Ishikawa (cell line): ENCODE data around the gene TVP23C.

ENCODE experiments used
- CEBPB ChIP-seq: IDR thresholded peaks from 2 replicates; pipeline ENCODE4 v1.6.1; 2012
- CREB1 ChIP-seq: IDR thresholded peaks from 2 replicates; pipeline ENCODE4 v1.6.1; 2012; ENCODE audit warnings: low read depth
- EGR1 ChIP-seq: IDR thresholded peaks from 2 replicates; pipeline ENCODE4 v1.6.1; 2012
- EP300 ChIP-seq: IDR thresholded peaks from 2 replicates; pipeline ENCODE4 v1.6.1; 2012; ENCODE audit warnings: borderline replicate concordance
- FOXM1 ChIP-seq: IDR thresholded peaks from 2 replicates; pipeline ENCODE4 v1.6.1; 2012; ENCODE audit warnings: low read depth, borderline replicate concordance
- MAX ChIP-seq: IDR thresholded peaks from 2 replicates; pipeline ENCODE4 v1.6.1; 2012
- NFIC ChIP-seq: IDR thresholded peaks from 2 replicates; pipeline ENCODE4 v1.6.1; 2012
- RAD21 ChIP-seq: IDR thresholded peaks from 2 replicates; pipeline ENCODE4 v1.6.1; 2012; ENCODE audit warnings: low read depth
- REST ChIP-seq: IDR thresholded peaks from 2 replicates; pipeline ENCODE4 v1.6.1; 2012; ENCODE audit warnings: low read depth, mild to moderate bottlenecking
- TAF1 ChIP-seq: IDR thresholded peaks from 2 replicates; pipeline ENCODE4 v1.6.1; 2012; ENCODE audit warnings: low read depth, mild to moderate bottlenecking
- TCF12 ChIP-seq: IDR thresholded peaks from 2 replicates; pipeline ENCODE4 v1.6.1; 2012; ENCODE audit warnings: low read depth
- TEAD4 ChIP-seq: IDR thresholded peaks from 2 replicates; pipeline ENCODE4 v1.6.1; 2012
- USF1 ChIP-seq: IDR thresholded peaks from 2 replicates; pipeline ENCODE4 v1.6.1; 2012
- YY1 ChIP-seq: IDR thresholded peaks from 2 replicates; pipeline ENCODE4 v1.6.1; 2012; ENCODE audit warnings: low read depth

DNA sequence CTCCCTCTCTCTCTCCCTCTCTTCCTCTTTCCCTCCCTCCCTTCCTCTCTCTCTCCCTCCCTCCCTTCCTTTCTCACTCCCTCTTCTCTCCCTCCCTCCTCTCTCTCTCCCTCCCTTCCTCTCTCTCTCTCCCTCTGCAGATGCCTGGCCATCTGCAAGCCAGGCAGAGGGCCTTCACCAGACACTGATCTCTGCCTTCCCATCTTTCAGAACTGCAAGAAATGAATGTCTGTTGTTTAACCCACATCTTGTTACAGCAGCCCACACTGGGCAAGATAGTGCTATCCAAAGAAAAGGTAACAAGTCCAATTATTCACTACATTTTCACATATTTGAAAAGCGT, 69.6 kb downstream of the TVP23C start:
- TF ChIP-seq RAD21, result no peak
- no peak for TF ChIP-seq CREB1
- TF ChIP-seq REST, result no peak
- TF ChIP-seq MAX, result no peak
- no peak for TF ChIP-seq TAF1
- TF ChIP-seq TCF12, result no peak
- no peak for TF ChIP-seq CEBPB
- TF ChIP-seq EP300, result no peak
- no peak for TF ChIP-seq EGR1
- TF ChIP-seq YY1, result no peak
- TF ChIP-seq FOXM1, result no peak
- no peak for TF ChIP-seq TEAD4
- TF ChIP-seq NFIC, result no peak
- TF ChIP-seq USF1, result no peak
